ENCODE data around the gene LZTFL1. TPM values are rescaled to one million over a fixed set of nuclear protein-coding genes. Genes with fewer than 3 reads are reported as not detected.

The LZTFL1 gene
- polyA plus RNA-seq, 4 donors = 4.5 to 34.4 (median 6.5) TPM

DNA sequence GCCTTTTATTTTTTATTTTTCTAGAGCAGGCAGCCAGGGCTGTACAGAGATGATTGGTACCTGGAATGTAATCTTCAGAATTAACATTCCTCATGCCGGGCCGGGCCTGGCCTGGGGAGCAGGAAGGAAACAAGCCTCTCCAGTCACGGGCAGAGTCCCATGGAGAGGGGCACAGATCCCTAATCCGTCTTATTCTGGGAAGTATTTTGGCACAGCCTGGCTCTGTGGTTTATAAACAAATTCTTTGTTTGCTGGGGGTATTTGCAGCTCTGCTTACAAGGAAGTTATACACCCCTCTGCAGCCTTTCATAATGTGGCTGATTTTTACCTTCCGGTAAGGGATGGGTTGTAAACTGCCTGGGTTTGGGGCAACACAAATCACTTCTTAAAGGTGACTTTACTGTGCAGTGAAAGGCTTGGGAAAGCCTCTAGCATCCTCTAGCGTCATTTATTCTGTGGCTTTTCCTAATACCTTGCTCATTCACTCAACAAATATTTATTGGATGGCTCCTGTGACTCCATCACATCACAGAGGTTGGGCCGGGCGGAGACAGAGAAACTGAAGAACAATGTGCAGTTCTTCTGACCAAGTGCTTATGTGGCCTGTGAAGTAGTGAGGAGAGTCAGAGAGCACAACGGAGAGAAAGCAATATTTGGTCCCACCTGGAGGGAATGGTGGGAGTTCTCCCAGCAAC, 48.3 kb downstream of the LZTFL1 start:
- Histone ChIP-seq H3K27me3 (ENCODE audit: control insufficient read depth in 3 of 3, insufficient read depth in 3 of 3, low read length in 3 of 3) (peaks cover 0 to 14% (median 4%) of the 10 kb centered on the region in 3 donors), H3K4me3 (ENCODE audit: low read depth in 1 of 3, low read length in 3 of 3) (peak overlapping the region in 2 of 3 donors; percentile 1 to 16), H3K36me3 (ENCODE audit: control insufficient read depth in 3 of 3, insufficient read depth in 2 of 3, low read depth in 1 of 3, low read length in 3 of 3) (peaks cover 0 to 28% (median 0%) of the 10 kb centered on the region in 3 donors), H3K9me3 (ENCODE audit: control insufficient read depth in 2 of 2, insufficient read depth in 1 of 2, low read depth in 1 of 2, low read length in 1 of 2) (peaks cover 0 to 2% of the 10 kb centered on the region in 2 donors), H3K4me1 (ENCODE audit: control insufficient read depth in 3 of 3, insufficient read depth in 2 of 3, low read depth in 1 of 3, low read length in 2 of 3) (peaks cover 0 to 23% (median 0%) of the 10 kb centered on the region in 3 donors), H3K27ac (ENCODE audit: low read depth in 1 of 3, low read length in 2 of 3) (peak overlapping the region in 1 of 3 donors; percentile 14)
- DNase-seq (peak in 1 of 2 donors; percentile 35), FAIRE-seq (no peak)
- WGBS, 3 donors = 49 to 64% (median 55%) methylated on average over 9 of the region's 9 CpGs

DNA sequence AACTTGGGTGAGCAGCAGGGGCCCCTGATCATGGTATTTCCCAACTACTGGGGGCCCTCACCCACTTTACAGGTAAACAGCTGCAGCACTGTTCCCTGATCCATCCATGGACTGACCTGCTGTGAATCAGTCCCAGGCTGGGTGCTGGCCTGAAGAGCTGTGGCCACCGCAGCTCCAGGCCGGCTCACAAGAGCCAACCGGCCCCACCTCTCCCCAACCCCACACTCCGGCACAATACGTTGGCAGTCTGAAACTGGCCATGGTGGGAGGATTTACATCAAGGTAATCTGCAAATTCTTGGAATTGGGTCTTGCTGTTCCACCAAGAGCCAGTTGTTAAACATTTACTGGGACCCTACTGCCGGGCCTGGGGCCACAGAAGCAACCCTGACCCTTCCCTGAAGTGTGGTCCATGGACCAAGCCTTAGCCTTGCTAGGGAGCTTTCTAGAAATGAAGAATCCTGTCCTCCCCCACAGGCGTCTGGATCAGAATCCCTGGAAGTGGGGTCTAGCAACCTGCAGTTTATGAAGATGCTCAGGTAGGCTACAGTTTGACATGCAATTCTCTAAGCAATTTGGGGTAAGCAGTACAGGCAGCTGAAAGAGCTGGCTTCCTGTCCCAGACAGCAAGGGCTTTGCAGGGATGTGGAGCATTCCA, 49.3 kb downstream of the LZTFL1 start:
- Histone ChIP-seq H3K4me3 (ENCODE audit: low read depth in 1 of 3, low read length in 3 of 3) (no peak overlapping the region), H3K36me3 (ENCODE audit: control insufficient read depth in 3 of 3, insufficient read depth in 2 of 3, low read depth in 1 of 3, low read length in 3 of 3) (peaks cover 0 to 28% (median 0%) of the 10 kb centered on the region in 3 donors), H3K9me3 (ENCODE audit: control insufficient read depth in 2 of 2, insufficient read depth in 1 of 2, low read depth in 1 of 2, low read length in 1 of 2) (peaks cover 0 to 2% of the 10 kb centered on the region in 2 donors), H3K27me3 (ENCODE audit: control insufficient read depth in 3 of 3, insufficient read depth in 3 of 3, low read length in 3 of 3) (peaks cover 0 to 14% (median 4%) of the 10 kb centered on the region in 3 donors), H3K4me1 (ENCODE audit: control insufficient read depth in 3 of 3, insufficient read depth in 2 of 3, low read depth in 1 of 3, low read length in 2 of 3) (peaks cover 0 to 23% (median 0%) of the 10 kb centered on the region in 3 donors), H3K27ac (ENCODE audit: low read depth in 1 of 3, low read length in 2 of 3) (no peak overlapping the region)
- FAIRE-seq (no peak), DNase-seq (no peak)
- 92 to 96% (median 94%) methylated on average over 7 of the region's 7 CpGs for WGBS, 3 donors

DNA sequence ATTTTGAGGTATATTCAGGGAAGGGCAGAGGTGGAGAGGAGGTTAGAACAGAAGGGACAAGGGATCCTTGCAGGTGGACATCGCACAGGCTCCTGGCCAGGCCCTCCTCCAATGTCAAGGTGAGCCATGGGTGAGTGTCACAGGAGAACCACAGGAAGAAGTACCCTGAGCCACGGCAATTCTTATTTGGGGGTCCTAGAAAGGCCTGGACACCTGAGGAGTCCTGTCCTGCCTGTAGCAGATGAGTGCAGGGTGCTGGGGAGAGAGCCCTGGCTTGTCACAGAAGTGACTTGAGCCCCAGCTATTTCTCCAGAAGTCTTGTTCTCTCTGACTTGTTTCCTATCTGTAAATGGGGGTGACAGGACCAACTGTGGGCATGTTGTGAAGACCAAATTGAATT, 49.9 kb downstream of the LZTFL1 start:
- H3K4me1 ChIP-seq (ENCODE audit: control insufficient read depth in 3 of 3, insufficient read depth in 2 of 3, low read depth in 1 of 3, low read length in 2 of 3) = peaks cover 0 to 18% (median 0%) of the 10 kb centered on the region in 3 donors
- WGBS, 3 donors = 89 to 100% (median 94%) methylated on average over 2 of the region's 2 CpGs
- H3K27ac ChIP-seq (ENCODE audit: low read depth in 1 of 3, low read length in 2 of 3) = no peak overlapping the region
- DNase-seq (no peak), FAIRE-seq (no peak)
- peaks cover 0 to 2% of the 10 kb centered on the region in 2 donors for H3K9me3 ChIP-seq (ENCODE audit: control insufficient read depth in 2 of 2, insufficient read depth in 1 of 2, low read depth in 1 of 2, low read length in 1 of 2)
- H3K27me3 ChIP-seq (ENCODE audit: control insufficient read depth in 3 of 3, insufficient read depth in 3 of 3, low read length in 3 of 3) = peaks cover 0 to 10% (median 4%) of the 10 kb centered on the region in 3 donors
- no peak overlapping the region for H3K4me3 ChIP-seq (ENCODE audit: low read depth in 1 of 3, low read length in 3 of 3)
- H3K36me3 ChIP-seq (ENCODE audit: control insufficient read depth in 3 of 3, insufficient read depth in 2 of 3, low read depth in 1 of 3, low read length in 3 of 3) = peaks cover 0 to 32% (median 0%) of the 10 kb centered on the region in 3 donors

DNA sequence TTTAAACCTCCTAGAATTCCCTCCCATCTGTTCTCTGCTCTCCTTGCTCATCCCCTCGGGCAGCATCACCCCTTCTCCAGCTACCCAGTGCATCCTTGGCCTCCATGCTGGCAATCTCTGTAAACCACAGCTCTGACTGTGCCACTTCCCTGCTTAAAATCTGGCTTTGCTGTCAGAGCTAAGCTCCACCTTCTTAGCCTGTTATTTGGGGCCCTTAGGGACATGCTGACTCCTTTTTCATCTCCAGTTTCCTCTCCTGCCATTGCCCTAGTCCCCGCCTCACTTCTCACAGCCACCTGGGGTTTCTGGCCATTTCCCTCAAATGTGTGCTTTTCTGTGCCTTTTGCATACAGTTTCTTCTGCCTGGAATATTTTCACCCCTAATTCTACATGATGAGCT, 51.3 kb downstream of the LZTFL1 start:
- DNase-seq (no peak), FAIRE-seq (no peak)
- Histone ChIP-seq H3K27ac (ENCODE audit: low read depth in 1 of 3, low read length in 2 of 3) (no peak overlapping the region), H3K4me1 (ENCODE audit: control insufficient read depth in 3 of 3, insufficient read depth in 2 of 3, low read depth in 1 of 3, low read length in 2 of 3) (peaks cover 0 to 12% (median 0%) of the 10 kb centered on the region in 3 donors), H3K36me3 (ENCODE audit: control insufficient read depth in 3 of 3, insufficient read depth in 2 of 3, low read depth in 1 of 3, low read length in 3 of 3) (peaks cover 0 to 39% (median 0%) of the 10 kb centered on the region in 3 donors), H3K4me3 (ENCODE audit: low read depth in 1 of 3, low read length in 3 of 3) (no peak overlapping the region), H3K27me3 (ENCODE audit: control insufficient read depth in 3 of 3, insufficient read depth in 3 of 3, low read length in 3 of 3) (no peaks in the 10 kb centered on the region), H3K9me3 (ENCODE audit: control insufficient read depth in 2 of 2, insufficient read depth in 1 of 2, low read depth in 1 of 2, low read length in 1 of 2) (peaks cover 0 to 2% of the 10 kb centered on the region in 2 donors)
- 83 to 100% (median 87%) methylated on average over 2 of the region's 2 CpGs for WGBS, 3 donors

- H3K4me1 ChIP-seq (ENCODE audit: control insufficient read depth in 3 of 3, insufficient read depth in 2 of 3, low read depth in 1 of 3, low read length in 2 of 3) = peaks cover 0 to 22% (median 0%) of the 10 kb centered on the region in 3 donors
- no peak for FAIRE-seq
- H3K9me3 ChIP-seq (ENCODE audit: control insufficient read depth in 2 of 2, insufficient read depth in 1 of 2, low read depth in 1 of 2, low read length in 1 of 2) = peaks cover 0 to 7% of the 10 kb centered on the region in 2 donors
- no peaks in the 10 kb centered on the region for H3K27me3 ChIP-seq (ENCODE audit: control insufficient read depth in 3 of 3, insufficient read depth in 3 of 3, low read length in 3 of 3)
- H3K36me3 ChIP-seq (ENCODE audit: control insufficient read depth in 3 of 3, insufficient read depth in 2 of 3, low read depth in 1 of 3, low read length in 3 of 3) = peaks cover 0 to 42% (median 0%) of the 10 kb centered on the region in 3 donors
- no peak for DNase-seq
- H3K4me3 ChIP-seq (ENCODE audit: low read depth in 1 of 3, low read length in 3 of 3) = no peak overlapping the region
- H3K27ac ChIP-seq (ENCODE audit: low read depth in 1 of 3, low read length in 2 of 3) = no peak overlapping the region
- 90 to 97% (median 94%) methylated on average over 4 of the region's 4 CpGs for WGBS, 3 donors
These were observed 52.6 kb downstream of the LZTFL1 start for GRCh38 chr3:45789235-45789812.

DNA sequence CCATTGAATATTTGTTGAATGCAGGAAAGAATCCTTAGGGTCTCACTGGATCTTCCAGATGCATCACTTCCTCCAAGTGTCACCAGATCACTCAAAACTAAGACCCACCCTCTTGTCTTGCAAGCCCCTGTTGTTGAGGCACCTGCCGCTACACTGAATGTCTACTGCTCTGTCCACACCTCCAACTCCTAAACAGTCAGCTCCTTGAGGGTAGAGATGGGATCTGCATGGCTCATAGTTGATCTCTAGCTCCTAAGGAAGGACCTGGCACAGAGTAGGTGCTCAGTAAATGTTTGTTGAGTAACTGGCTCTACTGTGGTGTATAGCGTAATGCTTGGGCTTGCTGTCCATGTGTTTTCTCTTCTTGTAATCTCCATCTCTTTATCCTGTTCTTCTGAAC, 54.4 kb downstream of the LZTFL1 start:
- no peak overlapping the region for H3K4me3 ChIP-seq (ENCODE audit: low read depth in 1 of 3, low read length in 3 of 3)
- peaks cover 0 to 35% (median 0%) of the 10 kb centered on the region in 3 donors for H3K36me3 ChIP-seq (ENCODE audit: control insufficient read depth in 3 of 3, insufficient read depth in 2 of 3, low read depth in 1 of 3, low read length in 3 of 3)
- DNase-seq (no peak), FAIRE-seq (no peak)
- H3K27me3 ChIP-seq (ENCODE audit: control insufficient read depth in 3 of 3, insufficient read depth in 3 of 3, low read length in 3 of 3) = no peaks in the 10 kb centered on the region
- H3K4me1 ChIP-seq (ENCODE audit: control insufficient read depth in 3 of 3, insufficient read depth in 2 of 3, low read depth in 1 of 3, low read length in 2 of 3) = peaks cover 0 to 28% (median 6%) of the 10 kb centered on the region in 3 donors
- 94 to 99% (median 97%) methylated on average over 2 of the region's 2 CpGs for WGBS, 3 donors
- H3K9me3 ChIP-seq (ENCODE audit: control insufficient read depth in 2 of 2, insufficient read depth in 1 of 2, low read depth in 1 of 2, low read length in 1 of 2) = peaks cover 0 to 7% of the 10 kb centered on the region in 2 donors
- no peak overlapping the region for H3K27ac ChIP-seq (ENCODE audit: low read depth in 1 of 3, low read length in 2 of 3)

DNA sequence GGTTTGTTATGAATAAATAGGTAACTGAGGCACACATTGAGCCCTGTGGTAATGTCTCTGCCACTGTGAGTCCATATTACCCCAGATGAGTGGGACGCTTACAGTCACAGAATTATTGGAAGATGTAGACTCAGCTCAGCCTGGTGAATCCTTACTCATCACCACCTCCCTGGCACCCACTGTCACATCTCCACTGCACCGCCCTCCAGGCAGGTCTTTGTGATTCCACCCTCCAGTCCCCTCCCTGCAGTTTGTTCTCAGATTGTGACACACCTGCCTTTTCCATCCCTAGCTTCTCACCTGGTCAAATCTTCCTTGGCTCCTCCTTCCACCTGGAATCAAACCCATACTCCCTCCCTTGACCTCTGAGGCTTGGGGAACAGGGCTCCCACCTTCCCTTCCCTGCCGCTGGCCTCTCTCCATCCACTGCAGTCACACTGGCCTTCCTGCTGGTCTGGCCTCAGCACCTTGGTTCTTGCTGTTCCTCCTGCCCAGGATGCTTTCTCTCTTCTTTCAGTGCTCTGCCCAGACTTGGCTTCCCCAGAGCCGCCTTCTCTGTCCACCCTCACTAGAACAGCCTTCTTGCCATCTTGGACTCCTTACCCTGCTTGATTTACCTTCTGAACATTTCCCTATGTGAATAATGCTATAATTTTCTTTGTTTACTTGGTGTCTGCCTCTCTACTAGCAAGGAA, 55.0 kb downstream of the LZTFL1 start:
- peaks cover 0 to 7% of the 10 kb centered on the region in 2 donors for H3K9me3 ChIP-seq (ENCODE audit: control insufficient read depth in 2 of 2, insufficient read depth in 1 of 2, low read depth in 1 of 2, low read length in 1 of 2)
- FAIRE-seq = no peak
- peaks cover 0 to 28% (median 6%) of the 10 kb centered on the region in 3 donors for H3K4me1 ChIP-seq (ENCODE audit: control insufficient read depth in 3 of 3, insufficient read depth in 2 of 3, low read depth in 1 of 3, low read length in 2 of 3)
- no peak overlapping the region for H3K27ac ChIP-seq (ENCODE audit: low read depth in 1 of 3, low read length in 2 of 3)
- H3K4me3 ChIP-seq (ENCODE audit: low read depth in 1 of 3, low read length in 3 of 3) = no peak overlapping the region
- H3K27me3 ChIP-seq (ENCODE audit: control insufficient read depth in 3 of 3, insufficient read depth in 3 of 3, low read length in 3 of 3) = no peaks in the 10 kb centered on the region
- 70 to 88% (median 87%) methylated on average over 4 of the region's 4 CpGs for WGBS, 3 donors
- no peak for DNase-seq
- peaks cover 0 to 33% (median 2%) of the 10 kb centered on the region in 3 donors for H3K36me3 ChIP-seq (ENCODE audit: control insufficient read depth in 3 of 3, insufficient read depth in 2 of 3, low read depth in 1 of 3, low read length in 3 of 3)
